Transverse colon (tissue), 4 donors: ENCODE data around the gene APOL3.
"Not testable (repeated sequence)": the region's sequence is repeated elsewhere in the genome, so short reads cannot be mapped to it uniquely, and the experiment has no call there.

ENCODE experiments used
- EP300 ChIP-seq: sonication (generic); formaldehyde crosslinking; IDR thresholded peaks from one replicate; pipeline ENCODE4 v1.6.1; 2017; ENCODE audit warnings: antibody characterized with exemption, low read depth
- POLR2A ChIP-seq: fragments of 450-650 bp; IDR thresholded peaks from one replicate; pipeline ENCODE4 v1.6.1; 2016; ENCODE audit warnings: antibody characterized with exemption, mild to moderate bottlenecking, moderate library complexity
- POLR2AphosphoS5 ChIP-seq, 3 donors: sonication (generic); formaldehyde crosslinking; IDR thresholded peaks; one replicate each; pipeline ENCODE4 v1.6.1; 2016; ENCODE audit warnings: antibody characterized with exemption in 3 of 3
- TF ChIP-seq, protein P1 (sequence below), 5 experiments: fragments of 200-600 bp in 3 of 5; fragments of 450-650 bp in 2 of 5; sonication (generic) in 3 of 5; IDR thresholded peaks; 1 replicate in 2 of 5; 2 replicates in 3 of 5; pipeline ENCODE4 v1.5.1; 2016 to 2017; ENCODE audit warnings: antibody characterized with exemption in 5 of 5, inconsistent platforms in 3 of 5, mild to moderate bottlenecking in 2 of 5, moderate library complexity in 1 of 5

DNA sequence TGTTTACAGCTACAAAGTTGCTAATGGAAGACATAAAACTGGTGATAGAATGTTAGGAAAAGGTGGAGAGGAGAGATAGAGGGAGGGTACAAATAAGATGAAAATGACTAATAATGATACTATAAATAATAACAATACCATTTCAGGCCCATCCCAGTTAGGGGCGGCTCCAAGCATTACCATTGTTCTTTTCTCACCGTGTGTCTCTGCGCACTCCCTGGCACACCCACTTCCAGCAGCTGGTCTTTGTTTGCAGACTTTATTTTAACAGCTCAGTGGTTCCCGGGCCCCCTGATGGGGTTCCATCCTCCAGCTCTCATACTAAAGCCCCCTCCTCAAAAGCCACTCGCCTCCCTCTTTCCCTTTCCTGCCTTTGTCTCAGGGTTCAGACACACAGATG lies 40.5 kb upstream of the APOL3 start:
- not testable (repeated sequence) for TF ChIP-seq POLR2AphosphoS5 (IDR thresholded peaks at IDR 0.05); EP300; POLR2A
- TF ChIP-seq, protein P1, sequence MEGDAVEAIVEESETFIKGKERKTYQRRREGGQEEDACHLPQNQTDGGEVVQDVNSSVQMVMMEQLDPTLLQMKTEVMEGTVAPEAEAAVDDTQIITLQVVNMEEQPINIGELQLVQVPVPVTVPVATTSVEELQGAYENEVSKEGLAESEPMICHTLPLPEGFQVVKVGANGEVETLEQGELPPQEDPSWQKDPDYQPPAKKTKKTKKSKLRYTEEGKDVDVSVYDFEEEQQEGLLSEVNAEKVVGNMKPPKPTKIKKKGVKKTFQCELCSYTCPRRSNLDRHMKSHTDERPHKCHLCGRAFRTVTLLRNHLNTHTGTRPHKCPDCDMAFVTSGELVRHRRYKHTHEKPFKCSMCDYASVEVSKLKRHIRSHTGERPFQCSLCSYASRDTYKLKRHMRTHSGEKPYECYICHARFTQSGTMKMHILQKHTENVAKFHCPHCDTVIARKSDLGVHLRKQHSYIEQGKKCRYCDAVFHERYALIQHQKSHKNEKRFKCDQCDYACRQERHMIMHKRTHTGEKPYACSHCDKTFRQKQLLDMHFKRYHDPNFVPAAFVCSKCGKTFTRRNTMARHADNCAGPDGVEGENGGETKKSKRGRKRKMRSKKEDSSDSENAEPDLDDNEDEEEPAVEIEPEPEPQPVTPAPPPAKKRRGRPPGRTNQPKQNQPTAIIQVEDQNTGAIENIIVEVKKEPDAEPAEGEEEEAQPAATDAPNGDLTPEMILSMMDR (IDR thresholded peaks at IDR 0.05): not testable (repeated sequence)
